Adipocyte (in vitro differentiated cells): ENCODE data around the gene RUBCNL.
A peak's percentile ranks its signal among the peaks of the same experiment; 100 is the strongest.
"Not testable (repeated sequence)": the region's sequence is repeated elsewhere in the genome, so short reads cannot be mapped to it uniquely, and the experiment has no call there.

Experiments used
- DNase-seq: peaks from one replicate; pipeline ENCODE4 v3.0.0-alpha.2; 2015; ENCODE audit warnings: low read depth
- H3K27me3 ChIP-seq: replicated peaks from 2 replicates; pipeline ENCODE4 v1.7.0; 2013; ENCODE audit warnings: mild to moderate bottlenecking, low read length, moderate library complexity; ENCODE audit not compliant: control insufficient read depth, insufficient read depth
- H3K36me3 ChIP-seq: 2 replicates; pipeline ENCODE4 v1.7.0; 2013; ENCODE audit warnings: low read length, mild to moderate bottlenecking, moderate library complexity; ENCODE audit not compliant: control insufficient read depth, insufficient read depth, severe bottlenecking
- H3K4me1 ChIP-seq: 2 replicates; pipeline ENCODE4 v1.7.0; 2013; ENCODE audit warnings: mild to moderate bottlenecking, low read length, moderate library complexity; ENCODE audit not compliant: control insufficient read depth, insufficient read depth
- H3K4me3 ChIP-seq: 2 replicates; pipeline ENCODE4 v1.7.0; 2013; ENCODE audit warnings: mild to moderate bottlenecking, low read length, moderate library complexity
- H3K9ac ChIP-seq: 2 replicates; pipeline ENCODE4 v1.7.0; 2013; ENCODE audit warnings: mild to moderate bottlenecking, low read length, moderate library complexity
- H3K9me3 ChIP-seq: 2 replicates; pipeline ENCODE4 v1.7.0; 2013; ENCODE audit warnings: mild to moderate bottlenecking, low read length, moderate library complexity; ENCODE audit not compliant: control insufficient read depth

The RUBCNL gene

DNA sequence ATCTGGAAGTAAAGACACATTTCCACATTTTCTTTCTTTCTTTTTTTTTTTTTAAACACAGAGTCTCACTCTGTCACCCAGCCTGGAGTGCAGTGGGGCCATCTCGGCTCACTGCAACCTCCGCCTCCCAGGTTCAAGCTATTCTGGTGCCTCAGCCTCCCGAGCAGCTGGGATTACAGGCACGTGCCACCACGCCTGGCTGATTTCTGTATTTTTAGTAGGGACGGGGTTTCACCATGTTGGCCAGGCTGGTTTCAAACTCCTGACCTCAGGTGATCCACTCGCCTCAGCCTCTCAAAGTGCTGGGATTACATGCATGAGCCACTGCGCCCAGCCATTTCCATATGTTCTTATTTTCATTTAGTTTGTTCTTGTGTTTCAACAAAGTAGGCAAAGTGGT lies 14.1 kb downstream of the RUBCNL start:
- H3K4me1 ChIP-seq: peaks cover 43% of the 10 kb centered on the region
- H3K9me3 ChIP-seq, DNase-seq, H3K4me3 ChIP-seq, H3K36me3 ChIP-seq, H3K27me3 ChIP-seq, H3K9ac ChIP-seq: not testable (repeated sequence)

DNA sequence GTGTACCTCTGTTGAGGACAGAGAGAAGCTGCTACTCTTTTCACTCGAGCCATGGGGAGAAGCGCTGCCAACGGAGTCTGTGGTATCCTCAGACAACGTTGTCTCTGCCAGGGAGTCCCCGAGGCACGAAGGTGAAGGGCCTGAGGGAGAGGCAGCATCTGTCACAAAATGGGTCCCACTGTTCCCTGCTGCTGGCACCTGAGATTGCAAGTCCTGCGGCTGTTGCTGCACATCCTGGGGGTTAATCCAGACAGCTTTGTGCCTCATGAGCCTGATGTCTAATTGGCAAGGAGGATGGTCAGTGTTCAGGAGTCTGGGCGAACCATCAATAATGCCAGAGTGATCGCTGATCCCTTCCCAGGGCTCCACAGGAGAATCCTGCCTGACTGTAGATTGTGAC lies 15.0 kb downstream of the RUBCNL start:
- no peak for DNase-seq
- H3K4me1 ChIP-seq: peaks cover 51% of the 10 kb centered on the region
- H3K9me3 ChIP-seq: no peaks in the 10 kb centered on the region
- peaks cover 2% of the 10 kb centered on the region for H3K36me3 ChIP-seq
- no peak overlapping the region for H3K9ac ChIP-seq
- H3K27me3 ChIP-seq: no peaks in the 10 kb centered on the region
- no peak overlapping the region for H3K4me3 ChIP-seq

DNA sequence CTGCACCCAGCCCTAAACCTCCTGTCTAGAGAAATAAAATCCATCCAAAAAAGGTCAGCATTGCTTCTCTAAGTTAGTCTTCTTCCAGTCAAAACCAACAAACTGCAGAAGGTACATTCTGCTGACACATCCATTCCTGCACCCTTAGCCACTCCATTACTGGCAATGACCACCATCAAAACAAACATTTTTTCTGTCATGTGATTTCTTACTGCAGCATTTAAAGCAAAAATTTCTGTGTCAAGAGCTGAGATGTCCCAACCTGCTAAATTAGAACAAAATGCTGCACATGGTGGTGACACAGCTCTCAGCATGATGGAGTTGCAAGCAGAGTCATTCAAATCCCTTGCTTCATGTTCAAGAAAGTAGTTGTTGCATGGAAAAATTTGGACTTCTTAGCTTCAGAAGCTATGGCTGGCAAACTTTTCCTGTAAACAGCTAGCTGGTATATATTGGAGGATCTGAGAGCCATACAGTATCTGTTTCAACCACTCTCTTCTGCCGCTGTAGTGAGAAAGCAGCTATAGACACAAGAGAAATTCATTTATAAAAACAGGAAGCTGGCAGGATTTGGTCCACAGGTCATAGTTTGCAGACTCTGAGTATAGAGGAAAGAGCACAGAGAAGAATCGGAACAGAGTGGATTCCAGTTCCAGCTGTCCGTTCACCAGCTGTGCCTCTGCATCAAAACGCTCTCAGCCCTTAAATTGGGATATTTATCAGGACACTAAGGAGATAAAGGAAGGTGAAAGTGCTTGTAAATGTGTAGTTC lies 17.4 kb downstream of the RUBCNL start:
- no peaks in the 10 kb centered on the region for H3K27me3 ChIP-seq
- H3K36me3 ChIP-seq: peaks cover 13% of the 10 kb centered on the region
- H3K9ac ChIP-seq: peak overlapping the region; percentile 84
- peaks cover 52% of the 10 kb centered on the region for H3K4me1 ChIP-seq
- H3K4me3 ChIP-seq: peak overlapping the region; percentile 54
- DNase-seq: peak; percentile 77
- no peaks in the 10 kb centered on the region for H3K9me3 ChIP-seq

DNA sequence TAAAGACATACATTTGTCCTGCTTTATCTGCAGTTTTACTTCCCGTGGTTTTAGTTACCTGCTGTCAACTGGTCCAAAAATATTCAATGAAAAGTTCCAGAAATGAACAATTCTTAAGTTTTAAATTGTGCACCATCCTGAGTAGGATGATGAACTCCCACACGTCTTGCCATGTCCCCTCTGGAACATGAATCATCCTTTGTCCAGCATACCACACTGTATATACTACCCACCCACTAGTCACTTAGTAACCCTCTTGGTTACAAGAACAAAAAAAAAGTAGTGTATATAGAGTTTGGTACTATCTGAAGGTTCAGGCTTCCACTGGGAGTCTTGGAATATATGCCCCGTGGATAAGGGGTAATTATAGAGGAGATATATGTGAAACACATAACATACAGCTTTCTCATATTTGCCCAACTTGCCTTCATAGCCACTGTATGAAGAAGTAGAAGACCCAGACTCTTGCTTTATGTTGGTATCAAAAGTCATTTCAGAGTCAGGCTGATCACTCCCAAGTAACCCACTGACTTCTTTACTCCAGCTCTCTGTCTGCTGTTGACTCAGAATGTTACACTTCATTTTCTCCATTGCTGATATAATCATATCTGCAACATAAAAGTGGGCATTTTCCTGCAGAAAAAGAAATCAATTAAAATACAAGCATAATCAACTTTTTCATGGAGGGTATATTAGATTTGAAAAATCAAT lies 19.3 kb downstream of the RUBCNL start:
- peaks cover 17% of the 10 kb centered on the region for H3K36me3 ChIP-seq
- no peak overlapping the region for H3K4me3 ChIP-seq
- H3K27me3 ChIP-seq: no peaks in the 10 kb centered on the region
- peaks cover 3% of the 10 kb centered on the region for H3K9me3 ChIP-seq
- H3K9ac ChIP-seq: peak overlapping the region; percentile 21
- peaks cover 46% of the 10 kb centered on the region for H3K4me1 ChIP-seq
- peak; percentile 34 for DNase-seq

DNA sequence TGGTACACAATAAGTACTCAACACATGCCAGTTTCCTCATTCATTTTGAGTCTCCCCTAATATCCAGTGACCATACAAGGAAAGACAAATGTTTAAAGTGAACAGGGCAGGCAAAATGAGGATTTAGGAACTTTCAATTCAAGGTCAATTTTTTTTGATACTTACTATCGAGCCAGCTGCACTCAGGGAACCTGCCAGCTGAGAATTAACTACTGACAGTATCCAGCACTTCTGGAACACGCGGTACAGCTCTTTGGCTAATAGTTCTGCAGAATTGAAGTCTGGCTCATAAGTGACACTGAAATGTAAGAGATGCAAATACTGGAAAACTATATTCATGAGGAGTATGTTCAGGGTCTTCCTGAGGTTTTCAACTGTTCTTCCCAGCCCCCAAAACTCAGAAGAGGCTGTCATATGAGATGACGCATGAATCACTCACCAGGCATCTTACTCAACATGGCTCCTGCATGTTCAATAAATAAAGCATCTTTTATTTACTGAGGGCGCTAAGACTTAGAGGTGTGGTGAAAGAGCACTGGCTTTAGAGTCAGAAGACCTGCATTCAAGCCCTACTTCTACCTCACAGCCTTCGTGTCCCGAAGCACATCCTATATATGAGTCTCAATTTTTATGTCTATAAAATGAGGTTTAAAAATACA lies 25.6 kb downstream of the RUBCNL start:
- Histone ChIP-seq H3K4me3 (no peak overlapping the region), H3K9me3 (peaks cover 3% of the 10 kb centered on the region), H3K36me3 (peaks cover 16% of the 10 kb centered on the region), H3K27me3 (no peaks in the 10 kb centered on the region), H3K4me1 (peaks cover 32% of the 10 kb centered on the region), H3K9ac (peak overlapping the region; percentile 70)
- DNase-seq: no peak

DNA sequence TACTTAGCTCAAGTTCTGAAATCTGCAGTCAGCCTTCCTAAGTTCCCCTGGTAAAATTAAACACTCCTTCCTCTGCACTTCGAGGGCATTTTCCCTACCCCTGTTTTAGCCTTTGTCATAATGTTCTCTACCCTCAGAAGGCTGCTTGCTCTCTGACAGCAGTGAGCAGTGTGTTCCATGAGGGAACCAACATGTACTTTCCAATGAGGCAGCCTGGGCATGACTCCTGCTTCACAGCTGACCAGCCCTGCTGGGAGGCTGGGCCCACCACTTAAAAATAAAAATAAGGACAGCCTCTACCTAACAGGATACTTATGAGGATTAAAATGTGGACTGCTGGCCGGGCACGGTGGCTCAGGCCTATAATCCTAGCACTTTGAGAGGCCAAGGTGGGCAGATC lies 26.4 kb downstream of the RUBCNL start:
- no peaks in the 10 kb centered on the region for H3K27me3 ChIP-seq
- H3K36me3 ChIP-seq: peaks cover 11% of the 10 kb centered on the region
- no peak overlapping the region for H3K4me3 ChIP-seq
- H3K4me1 ChIP-seq: peaks cover 35% of the 10 kb centered on the region
- peaks cover 3% of the 10 kb centered on the region for H3K9me3 ChIP-seq
- H3K9ac ChIP-seq: peak overlapping the region; percentile 84
- no peak for DNase-seq

DNA sequence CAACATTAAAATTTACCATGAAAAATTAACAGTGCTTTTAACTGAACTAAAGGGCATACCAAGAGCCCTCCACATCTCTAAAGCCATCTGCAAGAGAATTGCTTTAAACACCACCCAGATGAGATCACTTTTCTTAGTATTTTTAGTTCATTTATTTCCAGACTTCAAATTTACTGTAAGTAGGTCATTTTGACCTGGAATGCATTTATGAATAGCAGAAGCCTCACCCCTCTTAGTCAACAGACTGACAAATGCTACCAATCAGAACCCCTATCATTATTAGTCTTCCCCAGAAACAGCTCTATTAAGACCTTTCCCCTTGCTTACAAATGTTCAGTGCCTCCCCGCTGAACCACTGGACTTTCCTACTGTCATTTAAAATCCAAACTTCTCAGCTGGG lies 27.3 kb downstream of the RUBCNL start:
- peaks cover 3% of the 10 kb centered on the region for H3K9me3 ChIP-seq
- peak overlapping the region; percentile 84 for H3K9ac ChIP-seq
- peaks cover 44% of the 10 kb centered on the region for H3K4me1 ChIP-seq
- H3K27me3 ChIP-seq: no peaks in the 10 kb centered on the region
- DNase-seq: peak; percentile 70
- H3K36me3 ChIP-seq: peaks cover 11% of the 10 kb centered on the region
- H3K4me3 ChIP-seq: peak overlapping the region; percentile 54

DNA sequence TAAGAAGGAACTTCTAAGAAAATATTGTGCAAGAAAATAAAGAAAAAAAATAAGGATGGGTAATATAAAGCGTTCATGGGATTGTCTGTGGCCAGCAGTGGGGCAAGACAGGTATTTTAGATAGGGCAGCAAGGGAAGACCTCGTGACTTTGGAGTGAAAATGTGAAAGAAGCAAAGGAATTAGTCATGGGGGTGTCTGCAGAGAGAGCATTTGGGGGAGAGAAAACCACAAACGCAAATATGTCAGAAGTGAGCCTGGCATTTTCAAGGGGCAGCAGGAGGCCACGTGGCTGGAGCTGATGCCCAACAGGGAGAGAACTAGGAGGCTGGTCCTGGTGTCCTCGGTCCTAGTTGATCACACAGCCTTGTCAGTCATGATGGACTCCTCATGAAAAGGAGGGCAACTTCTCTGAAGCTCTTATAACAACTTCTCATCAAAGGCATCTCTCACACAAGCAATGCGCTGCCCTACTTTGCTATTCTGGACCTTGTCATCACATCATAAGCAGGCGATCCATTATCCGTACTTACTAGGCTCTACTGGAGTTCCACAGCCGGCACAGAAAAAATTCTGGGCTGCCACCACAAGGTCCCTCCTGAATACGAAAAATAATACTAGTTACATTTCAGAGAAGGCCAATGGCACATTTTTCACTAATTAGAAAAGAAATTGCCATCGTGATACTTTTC lies 31.0 kb downstream of the RUBCNL start:
- peaks cover 11% of the 10 kb centered on the region for H3K36me3 ChIP-seq
- H3K4me1 ChIP-seq: peaks cover 47% of the 10 kb centered on the region
- H3K9me3 ChIP-seq: no peaks in the 10 kb centered on the region
- no peak overlapping the region for H3K4me3 ChIP-seq
- no peak for DNase-seq
- H3K27me3 ChIP-seq: no peaks in the 10 kb centered on the region
- peak overlapping the region; percentile 39 for H3K9ac ChIP-seq

DNA sequence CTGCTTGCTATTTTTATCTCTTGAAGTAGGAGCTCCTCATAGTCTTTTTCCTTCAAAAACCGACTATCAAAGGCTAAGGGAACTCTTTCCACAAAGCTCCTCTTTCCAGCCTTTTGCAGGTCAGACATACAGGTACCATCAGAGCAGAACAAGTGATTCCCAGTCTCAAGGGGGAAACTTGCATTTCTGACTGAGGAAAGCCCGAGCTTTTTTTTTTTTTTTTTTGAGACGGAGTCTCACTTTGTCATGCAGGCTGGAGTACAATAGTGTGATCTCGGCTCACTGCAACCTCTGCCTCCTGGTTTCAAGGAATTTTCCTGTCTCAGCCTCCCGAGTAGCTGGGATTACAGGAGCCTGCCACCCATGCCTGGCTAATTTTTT lies 32.0 kb downstream of the RUBCNL start:
- H3K36me3 ChIP-seq: peaks cover 17% of the 10 kb centered on the region
- no peaks in the 10 kb centered on the region for H3K9me3 ChIP-seq
- H3K27me3 ChIP-seq: no peaks in the 10 kb centered on the region
- DNase-seq: no peak
- H3K9ac ChIP-seq: peak overlapping the region; percentile 39
- peak overlapping the region; percentile 26 for H3K4me3 ChIP-seq
- H3K4me1 ChIP-seq: peaks cover 38% of the 10 kb centered on the region

DNA sequence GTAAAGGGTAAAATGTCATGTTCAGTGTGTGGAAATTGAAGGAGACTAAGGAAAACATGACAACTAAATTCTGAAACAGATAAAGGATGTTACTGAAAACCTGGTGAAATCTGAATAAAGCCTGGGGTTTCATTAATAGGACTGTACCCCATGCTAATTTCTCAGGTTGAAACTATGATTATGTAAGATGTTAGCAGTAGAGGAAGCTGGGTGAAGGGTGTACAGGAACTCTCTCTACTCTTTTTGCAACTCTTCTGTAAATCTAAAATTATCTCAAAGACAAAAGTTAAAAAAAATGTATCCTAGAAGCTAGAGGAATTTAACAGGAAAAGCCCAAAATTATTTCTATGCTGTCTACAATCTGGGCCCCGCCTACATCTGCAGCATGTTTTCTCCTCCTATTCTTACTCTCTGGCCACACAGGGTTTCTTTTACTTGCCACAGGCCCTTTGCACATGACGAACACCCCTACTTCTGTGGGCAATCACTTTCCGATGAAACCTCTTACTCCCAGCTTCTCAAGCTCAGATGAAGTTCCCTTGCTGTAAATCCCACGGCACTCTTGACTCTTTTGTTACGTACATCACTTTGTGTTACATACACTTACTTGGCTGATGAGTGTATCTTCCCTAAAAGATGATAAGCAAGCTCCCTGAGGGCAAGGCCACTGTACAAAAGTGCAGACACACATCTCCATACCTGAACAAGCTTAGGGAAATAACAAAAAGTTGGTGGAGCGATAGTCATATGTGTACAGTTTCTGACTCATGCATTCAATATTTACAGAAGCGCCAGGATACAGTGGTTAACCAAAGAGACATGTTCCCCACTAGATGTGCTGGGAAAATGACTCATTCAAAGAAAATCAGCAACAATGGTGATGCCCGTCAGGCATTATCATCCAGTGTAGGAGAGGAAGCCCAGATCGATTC lies 32.6 kb downstream of the RUBCNL start:
- H3K4me3 ChIP-seq: peak overlapping the region; percentile 26
- DNase-seq: peak; percentile 83
- no peaks in the 10 kb centered on the region for H3K27me3 ChIP-seq
- peaks cover 21% of the 10 kb centered on the region for H3K36me3 ChIP-seq
- no peaks in the 10 kb centered on the region for H3K9me3 ChIP-seq
- peak overlapping the region; percentile 39 for H3K9ac ChIP-seq
- peaks cover 32% of the 10 kb centered on the region for H3K4me1 ChIP-seq
